ENCODE results near the gene FBLN2. TPM values are rescaled to one million over a fixed set of nuclear protein-coding genes. Genes with fewer than 3 reads are reported as not detected.

Gene FBLN2
- total RNA-seq, 2 experiments from 2014 or later = not detected

DNA sequence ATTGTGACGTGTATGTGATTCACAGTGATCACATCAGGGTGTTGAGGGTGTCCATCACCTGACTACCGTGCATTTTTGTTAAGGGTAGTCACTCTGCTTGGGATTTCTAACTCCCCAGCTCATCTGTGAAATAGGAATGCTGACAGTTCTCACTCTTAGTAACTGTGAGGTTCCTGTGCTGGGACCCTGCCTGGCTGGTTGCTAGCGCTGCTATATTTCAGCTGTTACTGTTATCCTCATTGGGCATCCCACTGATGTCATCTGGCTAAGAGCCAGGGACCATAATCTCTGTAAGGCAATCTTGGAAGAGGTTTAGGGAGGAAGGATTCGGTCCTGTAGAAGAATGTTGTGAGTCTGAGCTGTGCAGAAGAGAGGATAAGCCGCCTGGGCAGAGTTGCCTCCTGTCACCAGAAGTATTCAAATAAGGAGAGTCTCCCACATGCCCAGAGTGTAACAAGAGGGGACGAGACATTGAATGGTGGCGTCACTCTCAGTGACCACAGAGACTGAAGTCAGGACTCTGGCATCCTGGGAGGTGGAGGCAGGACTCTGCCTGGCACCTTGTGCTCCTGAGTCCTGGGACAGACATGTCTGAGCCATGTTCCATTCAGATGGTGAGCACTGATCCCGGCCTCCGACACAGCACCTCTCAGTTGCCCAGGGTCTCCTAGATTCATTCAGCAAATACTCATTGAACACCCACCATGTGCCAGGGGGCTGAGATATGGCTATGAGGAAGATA, 52.2 kb downstream of the FBLN2 start:
- CTCF ChIA-PET = no interaction called here
- no peaks in the 10 kb centered on the region for H3K9me3 Mint-ChIP-seq
- no peak overlapping the region for H3K4me3 Mint-ChIP-seq
- no peak overlapping the region for H3K27ac Mint-ChIP-seq
- intact Hi-C loops (cut with micrococcal nuclease) = no loop called here
- peaks cover 10% of the 10 kb centered on the region for H3K27me3 Mint-ChIP-seq
- DNase-seq = no peak
- no peaks in the 10 kb centered on the region for H3K36me3 Mint-ChIP-seq
- no peaks in the 10 kb centered on the region for H3K4me1 Mint-ChIP-seq (ENCODE audit: low read depth)
- POLR2A ChIA-PET = no interaction called here

GRCh38 chr3:13601692-13602080, 52.8 kb downstream of the FBLN2 start:
- ChIA-PET CTCF (no interaction called here), POLR2A (no interaction called here)
- H3K4me3 Mint-ChIP-seq = no peak overlapping the region
- no peaks in the 10 kb centered on the region for H3K36me3 Mint-ChIP-seq
- H3K9me3 Mint-ChIP-seq = no peaks in the 10 kb centered on the region
- peaks cover 8% of the 10 kb centered on the region for H3K27me3 Mint-ChIP-seq
- no peak for DNase-seq
- no peak overlapping the region for H3K27ac Mint-ChIP-seq
- intact Hi-C loops (cut with micrococcal nuclease) = no loop called here
- no peaks in the 10 kb centered on the region for H3K4me1 Mint-ChIP-seq (ENCODE audit: low read depth)

DNA sequence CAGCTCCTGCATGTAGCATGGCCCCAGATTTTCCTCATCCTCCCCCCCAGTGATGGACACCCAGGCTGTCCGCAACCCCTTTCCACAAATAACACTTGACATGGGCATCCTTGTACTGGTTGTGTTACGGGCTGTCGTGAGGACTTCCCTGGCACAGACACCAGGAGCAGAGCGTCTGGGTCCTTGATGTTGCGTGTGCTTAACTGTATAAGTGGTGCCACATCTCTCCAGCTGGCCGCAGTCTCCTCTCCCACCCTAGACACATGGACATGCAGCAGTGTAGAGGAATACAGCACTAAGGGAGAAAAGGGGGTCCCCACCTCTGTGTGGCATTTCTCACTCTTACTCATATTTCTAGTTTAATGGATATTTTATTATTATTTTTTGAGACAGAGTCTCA, 56.6 kb downstream of the FBLN2 start:
- H3K4me3 Mint-ChIP-seq = no peak overlapping the region
- no peak for DNase-seq
- ChIA-PET POLR2A (no interaction called here), CTCF (no interaction called here)
- H3K36me3 Mint-ChIP-seq = no peaks in the 10 kb centered on the region
- intact Hi-C loops (cut with micrococcal nuclease) = no loop called here
- no peaks in the 10 kb centered on the region for H3K4me1 Mint-ChIP-seq (ENCODE audit: low read depth)
- H3K27ac Mint-ChIP-seq = no peak overlapping the region
- H3K27me3 Mint-ChIP-seq = no peaks in the 10 kb centered on the region
- H3K9me3 Mint-ChIP-seq = no peaks in the 10 kb centered on the region

DNA sequence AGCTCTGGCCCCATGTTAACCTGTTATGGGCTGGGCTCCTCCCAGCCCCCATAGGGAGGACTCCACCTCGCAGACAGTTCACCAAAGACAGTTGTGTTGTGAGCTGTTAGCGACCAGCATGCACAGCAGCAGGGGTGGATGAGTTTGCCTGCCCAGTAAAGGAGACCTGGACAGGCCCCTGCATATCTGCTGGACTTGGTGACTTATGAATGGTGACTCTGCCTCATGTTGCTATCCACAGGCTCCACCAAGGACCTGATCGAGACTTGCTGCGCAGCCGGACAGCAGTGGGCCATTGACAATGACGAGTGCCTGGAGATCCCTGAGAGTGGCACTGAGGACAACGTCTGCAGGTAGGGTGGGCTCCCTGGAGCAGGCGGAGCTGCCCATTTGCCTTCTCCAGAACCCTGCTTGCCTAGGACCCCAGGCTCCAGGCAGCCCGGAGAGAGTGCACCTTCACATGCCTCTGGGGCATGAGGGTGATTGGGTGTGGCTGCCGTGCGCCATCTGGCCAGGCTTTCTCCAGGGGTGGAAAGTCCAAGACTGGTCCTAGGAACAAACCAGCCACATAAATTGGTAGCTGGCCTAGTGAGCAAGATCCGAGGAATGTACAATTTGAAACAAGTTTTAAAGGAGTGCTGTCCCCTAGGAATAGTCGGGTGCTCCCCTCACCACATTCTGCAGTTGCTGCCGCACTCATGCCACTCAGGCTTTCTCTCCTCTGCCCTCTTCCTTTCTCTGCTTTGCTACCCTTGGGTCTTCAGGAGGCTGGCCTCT, 59.1 kb downstream of the FBLN2 start:
- no peaks in the 10 kb centered on the region for H3K9me3 Mint-ChIP-seq
- H3K36me3 Mint-ChIP-seq = no peaks in the 10 kb centered on the region
- H3K4me1 Mint-ChIP-seq (ENCODE audit: low read depth) = no peaks in the 10 kb centered on the region
- H3K4me3 Mint-ChIP-seq = no peak overlapping the region
- intact Hi-C loops (cut with micrococcal nuclease) = no loop called here
- H3K27me3 Mint-ChIP-seq = peaks cover 2% of the 10 kb centered on the region
- ChIA-PET CTCF (interaction anchor here (1.2 kb wide), 1 partner anchor 40 kb away, joined by 5 read pairs; no protein-coding TSS in a partner anchor), POLR2A (no interaction called here)
- no peak for DNase-seq
- H3K27ac Mint-ChIP-seq = no peak overlapping the region

GRCh38 chr3:13608969-13609725, 60.2 kb downstream of the FBLN2 start:
- Mint-ChIP-seq H3K9me3 (peaks cover 2% of the 10 kb centered on the region), H3K4me3 (no peak overlapping the region), H3K36me3 (no peaks in the 10 kb centered on the region), H3K27ac (no peak overlapping the region), H3K4me1 (ENCODE audit: low read depth) (no peaks in the 10 kb centered on the region), H3K27me3 (peaks cover 2% of the 10 kb centered on the region)
- intact Hi-C loops (cut with micrococcal nuclease) = no loop called here
- no peak for DNase-seq
- CTCF ChIA-PET = no interaction called here
- POLR2A ChIA-PET = no interaction called here

- ChIA-PET CTCF (no interaction called here), POLR2A (no interaction called here)
- Mint-ChIP-seq H3K27me3 (peaks cover 2% of the 10 kb centered on the region), H3K4me1 (ENCODE audit: low read depth) (no peaks in the 10 kb centered on the region), H3K36me3 (no peaks in the 10 kb centered on the region), H3K27ac (no peak overlapping the region), H3K4me3 (no peak overlapping the region), H3K9me3 (peaks cover 2% of the 10 kb centered on the region)
- intact Hi-C loops (cut with micrococcal nuclease) = no loop called here
- DNase-seq = no peak
Measured at GRCh38 chr3:13610006-13610570, 61.2 kb downstream of the FBLN2 start.

DNA sequence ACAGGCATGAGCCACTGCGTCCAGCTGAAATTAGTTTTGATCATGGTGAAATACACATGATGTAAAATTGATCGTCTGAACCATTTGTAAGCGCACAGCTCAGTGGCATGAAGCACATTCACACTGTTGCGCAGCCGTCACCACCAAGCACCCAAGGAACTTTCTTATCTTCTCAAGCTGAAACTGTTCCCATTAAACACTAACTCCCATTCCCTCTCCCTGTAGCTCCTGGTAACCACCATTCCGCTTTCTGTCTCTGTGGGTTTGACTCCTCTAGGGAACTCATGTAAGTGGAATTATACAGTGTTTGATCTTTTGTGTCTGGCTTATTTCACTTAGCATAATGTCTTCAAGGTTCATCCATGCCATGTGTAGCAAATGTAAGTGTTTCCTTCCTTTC, 62.3 kb downstream of the FBLN2 start:
- Mint-ChIP-seq H3K9me3 (peaks cover 2% of the 10 kb centered on the region), H3K4me1 (ENCODE audit: low read depth) (no peaks in the 10 kb centered on the region), H3K4me3 (no peak overlapping the region), H3K27ac (no peak overlapping the region), H3K36me3 (no peaks in the 10 kb centered on the region), H3K27me3 (peaks cover 2% of the 10 kb centered on the region)
- ChIA-PET CTCF (no interaction called here), POLR2A (no interaction called here)
- no peak for DNase-seq
- intact Hi-C loops (cut with micrococcal nuclease) = no loop called here

DNA sequence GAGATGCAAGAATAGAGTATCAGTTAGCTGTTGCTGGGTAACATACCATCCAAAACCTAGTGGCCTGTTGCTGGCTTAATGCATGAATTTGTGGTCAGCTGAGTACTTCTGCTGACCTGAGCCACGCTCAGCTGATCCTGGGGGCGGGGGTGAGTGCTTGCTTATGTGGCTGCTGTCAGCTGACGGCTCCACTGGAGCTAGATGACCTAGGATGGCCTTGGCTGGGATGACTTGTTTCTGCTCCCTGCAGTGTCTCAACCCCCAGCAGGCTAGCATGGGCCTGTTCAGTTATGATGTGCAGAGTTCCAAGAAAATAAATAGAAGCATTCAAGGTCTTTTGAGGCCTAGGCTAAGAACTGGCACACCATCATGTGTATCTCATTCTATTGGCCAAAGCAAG, 63.9 kb downstream of the FBLN2 start:
- POLR2A ChIA-PET = no interaction called here
- CTCF ChIA-PET = no interaction called here
- intact Hi-C loops (cut with micrococcal nuclease) = no loop called here

GRCh38 chr3:13613343-13614190, 64.6 kb downstream of the FBLN2 start:
- Mint-ChIP-seq H3K4me3 (no peak overlapping the region), H3K36me3 (no peaks in the 10 kb centered on the region), H3K27ac (no peak overlapping the region), H3K27me3 (peaks cover 2% of the 10 kb centered on the region), H3K9me3 (peaks cover 2% of the 10 kb centered on the region), H3K4me1 (ENCODE audit: low read depth) (no peaks in the 10 kb centered on the region)
- intact Hi-C loops (cut with micrococcal nuclease) = no loop called here
- ChIA-PET CTCF (no interaction called here), POLR2A (no interaction called here)
- no peak for DNase-seq

More for the DNA sequence above, 63.9 kb downstream of the FBLN2 start:
- H3K9me3 Mint-ChIP-seq = peaks cover 2% of the 10 kb centered on the region
- H3K36me3 Mint-ChIP-seq = no peaks in the 10 kb centered on the region
- H3K27ac Mint-ChIP-seq = no peak overlapping the region
- peaks cover 2% of the 10 kb centered on the region for H3K27me3 Mint-ChIP-seq
- no peak for DNase-seq
- H3K4me3 Mint-ChIP-seq = no peak overlapping the region
- no peaks in the 10 kb centered on the region for H3K4me1 Mint-ChIP-seq (ENCODE audit: low read depth)

DNA sequence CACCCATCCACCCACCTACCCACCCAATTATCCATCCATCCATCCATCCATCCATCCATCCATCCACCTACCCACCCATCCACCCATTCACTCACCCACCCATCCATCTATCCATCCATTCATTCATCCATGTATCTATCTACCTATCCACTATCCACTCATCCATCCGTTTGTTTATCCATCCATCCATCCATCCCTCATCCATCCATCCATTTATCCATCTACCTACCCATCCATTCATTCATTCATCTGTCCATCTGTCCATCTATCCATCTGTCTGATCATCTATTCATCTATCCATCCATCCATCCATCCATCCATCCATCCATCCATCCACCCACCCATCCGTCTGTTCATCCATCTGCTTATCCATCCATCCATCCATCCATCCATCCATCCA, 65.7 kb downstream of the FBLN2 start:
- no peak for DNase-seq
- Mint-ChIP-seq H3K36me3 (no peaks in the 10 kb centered on the region), H3K4me3 (no peak overlapping the region), H3K4me1 (ENCODE audit: low read depth) (no peaks in the 10 kb centered on the region), H3K27ac (no peak overlapping the region), H3K9me3 (peaks cover 2% of the 10 kb centered on the region), H3K27me3 (peaks cover 2% of the 10 kb centered on the region)
- ChIA-PET CTCF (no interaction called here), POLR2A (no interaction called here)
- intact Hi-C loops (cut with micrococcal nuclease) = no loop called here

DNA sequence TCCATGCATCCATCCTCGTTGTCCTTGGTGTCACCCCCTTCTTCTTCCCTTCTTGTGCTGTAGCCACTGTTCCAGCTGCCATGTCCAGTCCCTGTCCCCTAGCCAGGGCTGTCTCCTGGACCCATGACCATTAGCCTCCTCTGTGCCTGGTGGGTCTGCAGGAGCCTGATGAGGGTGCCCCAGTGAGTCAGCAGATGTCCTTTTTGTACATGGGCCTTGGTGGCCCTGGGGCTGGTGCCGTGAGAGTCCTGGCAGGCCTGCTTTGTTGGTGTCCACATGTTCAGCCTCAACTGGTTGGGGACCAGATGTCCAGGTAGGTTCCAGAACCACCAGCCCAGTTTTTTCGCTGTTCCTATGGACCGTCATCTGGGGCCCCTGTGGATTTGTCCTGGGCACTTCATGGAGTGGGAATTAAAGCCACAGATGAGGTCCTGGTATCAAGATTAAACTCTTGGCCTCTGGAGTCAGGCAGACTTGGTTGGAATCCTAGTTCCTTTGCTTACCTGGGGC, 66.1 kb downstream of the FBLN2 start:
- H3K27me3 Mint-ChIP-seq = peaks cover 2% of the 10 kb centered on the region
- H3K36me3 Mint-ChIP-seq = no peaks in the 10 kb centered on the region
- H3K4me1 Mint-ChIP-seq (ENCODE audit: low read depth) = no peaks in the 10 kb centered on the region
- DNase-seq = no peak
- no peak overlapping the region for H3K27ac Mint-ChIP-seq
- intact Hi-C loops (cut with micrococcal nuclease) = no loop called here
- CTCF ChIA-PET = no interaction called here
- peaks cover 2% of the 10 kb centered on the region for H3K9me3 Mint-ChIP-seq
- POLR2A ChIA-PET = no interaction called here
- H3K4me3 Mint-ChIP-seq = no peak overlapping the region
